Progenitor cell of endocrine pancreas (in vitro differentiated cells): ENCODE data around the gene KIAA1143. TPM values are rescaled to one million over a fixed set of nuclear protein-coding genes. Genes with fewer than 3 reads are reported as not detected.

Experiments
- DNase-seq: peaks from one replicate; pipeline ENCODE4 v3.0.0; 2021; ENCODE audit warnings: low spot score; ENCODE audit not compliant: unreplicated experiment
- H3K27ac Mint-ChIP-seq: 2 replicates; pipeline ENCODE4 v1.8.0; 2021; ENCODE audit warnings: mild to moderate bottlenecking, moderate library complexity, mixed read lengths
- H3K27me3 Mint-ChIP-seq: 2 replicates; pipeline ENCODE4 v1.8.0; 2021; ENCODE audit warnings: mixed read lengths
- H3K36me3 Mint-ChIP-seq: 2 replicates; pipeline ENCODE4 v1.8.0; 2022; ENCODE audit warnings: mixed read lengths; ENCODE audit not compliant: insufficient read depth
- H3K4me1 Mint-ChIP-seq: 2 replicates; pipeline ENCODE4 v1.8.0; 2021; ENCODE audit warnings: low read depth, mixed read lengths
- H3K4me3 Mint-ChIP-seq: 2 replicates; pipeline ENCODE4 v1.8.0; 2021; ENCODE audit warnings: low read depth, mild to moderate bottlenecking, moderate library complexity, mixed read lengths
- H3K9me3 Mint-ChIP-seq: 2 replicates; pipeline ENCODE4 v1.8.0; 2021; ENCODE audit warnings: low read depth, mixed read lengths
- CTCF ChIP-seq: fragments of 200-600 bp; sonication (generic); IDR thresholded peaks from one replicate; pipeline ENCODE4 v1.5.0; 2021; ENCODE audit warnings: antibody characterized with exemption, mild to moderate bottlenecking; ENCODE audit not compliant: unreplicated experiment
- total RNA-seq: library from RNA; stranded (reverse); gene quantifications from 2 replicates; pipeline ENCODE4 v1.2.1, GENCODE V29; 2021

The KIAA1143 gene
- total RNA-seq, 1 donor from 2014 or later: 38.8 TPM

DNA sequence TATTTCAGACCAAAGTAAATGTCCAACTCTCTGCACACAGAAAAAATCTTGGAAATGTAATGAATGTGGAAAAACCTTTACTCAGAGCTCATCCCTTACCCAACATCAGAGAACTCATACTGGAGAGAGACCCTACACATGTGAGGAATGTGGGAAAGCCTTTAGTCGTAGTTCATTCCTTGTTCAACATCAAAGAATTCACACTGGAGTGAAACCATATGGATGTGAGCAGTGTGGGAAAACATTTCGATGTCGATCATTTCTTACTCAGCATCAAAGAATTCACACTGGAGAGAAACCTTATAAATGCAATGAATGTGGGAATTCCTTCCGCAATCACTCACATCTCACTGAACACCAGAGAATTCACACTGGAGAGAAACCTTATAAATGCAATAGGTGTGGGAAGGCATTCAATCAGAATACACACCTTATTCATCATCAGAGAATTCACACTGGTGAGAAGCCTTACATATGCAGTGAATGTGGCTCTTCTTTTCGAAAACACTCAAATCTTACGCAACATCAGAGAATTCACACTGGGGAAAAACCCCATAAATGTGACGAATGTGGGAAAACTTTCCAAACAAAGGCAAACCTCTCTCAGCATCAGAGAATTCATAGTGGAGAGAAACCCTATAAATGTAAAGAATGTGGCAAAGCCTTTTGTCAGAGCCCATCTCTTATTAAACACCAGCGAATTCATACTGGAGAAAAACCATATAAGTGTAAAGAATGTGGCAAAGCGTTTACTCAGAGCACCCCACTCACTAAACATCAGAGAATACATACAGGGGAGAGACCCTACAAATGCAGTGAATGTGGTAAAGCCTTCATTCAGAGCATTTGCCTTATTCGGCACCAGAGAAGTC, 40.0 kb downstream of the KIAA1143 start:
- Mint-ChIP-seq H3K27me3 (no peaks in the 10 kb centered on the region), H3K27ac (no peak overlapping the region), H3K36me3 (peaks cover 7% of the 10 kb centered on the region), H3K4me1 (no peaks in the 10 kb centered on the region), H3K9me3 (peaks cover 66% of the 10 kb centered on the region), H3K4me3 (no peak overlapping the region)
- TF ChIP-seq CTCF: no peak
- DNase-seq: no peak

DNA sequence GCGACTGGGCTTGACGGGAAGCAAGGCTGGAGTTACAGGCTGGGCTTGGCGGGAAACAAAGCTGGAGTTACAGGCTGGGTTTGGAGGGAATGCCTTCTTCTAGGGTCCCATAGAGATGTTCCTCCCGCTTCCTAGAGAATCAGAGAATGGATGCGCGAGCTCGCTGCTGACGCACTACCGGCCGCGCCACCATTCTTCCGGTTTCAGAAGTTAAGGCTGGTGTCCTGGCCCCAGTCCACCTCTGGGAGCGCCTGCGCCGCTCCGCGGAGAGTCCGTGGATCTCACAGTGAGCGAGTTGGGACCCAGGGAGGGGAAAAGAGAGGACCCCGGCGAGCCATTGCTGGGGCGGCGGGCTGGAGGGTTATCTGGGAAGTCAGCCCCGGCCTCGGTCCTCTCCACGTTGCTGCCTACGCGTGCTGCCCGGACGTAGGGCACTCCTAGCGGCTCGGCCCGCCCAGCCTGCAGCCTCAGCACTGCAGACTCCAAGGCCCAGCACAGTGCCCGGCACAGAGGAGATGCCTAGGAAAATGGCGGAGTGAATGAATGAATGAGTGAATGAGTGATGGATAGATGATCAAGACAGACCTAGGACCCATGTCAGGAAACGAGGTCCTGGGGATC, 48.9 kb downstream of the KIAA1143 start, which contains the start of gene ZNF502:
ZNF502 (plus strand) TSS at position 206 of the 621 bp plus-strand sequence. CDS start 7,602 bp downstream, outside the sequence.
- peaks cover 32% of the 10 kb centered on the region for H3K9me3 Mint-ChIP-seq
- H3K27me3 Mint-ChIP-seq: no peaks in the 10 kb centered on the region
- TF ChIP-seq CTCF: no peak
- H3K36me3 Mint-ChIP-seq: peaks cover 3% of the 10 kb centered on the region
- no peaks in the 10 kb centered on the region for H3K4me1 Mint-ChIP-seq
- H3K27ac Mint-ChIP-seq: no peak within 1 kb of the TSS
- DNase-seq: no peak
- H3K4me3 Mint-ChIP-seq: no peak within 1 kb of the TSS

Other genes starting within 250 kb of the KIAA1143 start
- gene ZKSCAN7, start 206.4 kb downstream of the KIAA1143 start, total RNA-seq: 22.4 and 25.0 TPM in 2 replicates
- gene ZNF660, start 176.7 kb downstream of the KIAA1143 start, total RNA-seq: 22.6 and 27.1 TPM in 2 replicates
- gene ZNF197, start 136.6 kb downstream of the KIAA1143 start, total RNA-seq: 34.1 and 34.5 TPM in 2 replicates
- 19.0 and 19.3 TPM in 2 replicates for gene ZNF35, start 112.9 kb downstream of the KIAA1143 start, total RNA-seq
- gene ZNF502, start 49.0 kb downstream of the KIAA1143 start, total RNA-seq: not detected in 2 replicates
- 6.7 and 7.5 TPM in 2 replicates for gene ZNF501, start 32.0 kb downstream of the KIAA1143 start, total RNA-seq
- gene KIF15, start 175 bp upstream of the KIAA1143 start, total RNA-seq: 17.0 and 21.4 TPM in 2 replicates
- gene TMEM42, start 100.3 kb upstream of the KIAA1143 start, total RNA-seq: 13.4 and 13.6 TPM in 2 replicates
- not detected in 2 replicates for gene TGM4, start 113.0 kb upstream of the KIAA1143 start, total RNA-seq
- 61.2 and 64.9 TPM in 2 replicates for gene ZDHHC3, start 214.6 kb upstream of the KIAA1143 start, total RNA-seq
- 50.7 and 51.2 TPM in 2 replicates for gene EXOSC7, start 214.6 kb upstream of the KIAA1143 start, total RNA-seq